T-helper 1 cell treated with Interleukin-12 subunit alpha and Interleukin-12 subunit beta and Interleukin-4 antibody, amounts not matched to agents 30 μg/mL and 1 μg/mL, for 36 hours (primary cell): ENCODE data around the gene IGFLR1.

Experiments
- H3K27ac Mint-ChIP-seq: one replicate; pipeline ENCODE4 v1.8.0; 2021; ENCODE audit warnings: mild to moderate bottlenecking, mixed read lengths
- H3K27me3 Mint-ChIP-seq: one replicate; pipeline ENCODE4 v1.8.0; 2021; ENCODE audit warnings: low read depth, mixed read lengths
- H3K36me3 Mint-ChIP-seq: one replicate; pipeline ENCODE4 v1.8.0; 2021; ENCODE audit warnings: low read depth, mixed read lengths
- H3K4me1 Mint-ChIP-seq: one replicate; pipeline ENCODE4 v1.8.0; 2021; ENCODE audit warnings: low read depth, mixed read lengths
- H3K4me3 Mint-ChIP-seq: one replicate; pipeline ENCODE4 v1.8.0; 2021; ENCODE audit warnings: mild to moderate bottlenecking, moderate library complexity, mixed read lengths
- H3K9me3 Mint-ChIP-seq: one replicate; pipeline ENCODE4 v1.8.0; 2021; ENCODE audit warnings: mixed read lengths

The IGFLR1 gene

GRCh38 chr19:35741203-35741515, 1.1 kb downstream of the IGFLR1 start:
- H3K4me3 Mint-ChIP-seq = peak overlapping the region; percentile 96
- peaks cover 28% of the 10 kb centered on the region for H3K4me1 Mint-ChIP-seq
- H3K27me3 Mint-ChIP-seq = no peaks in the 10 kb centered on the region
- H3K27ac Mint-ChIP-seq = peak overlapping the region; percentile 92
- peaks cover 24% of the 10 kb centered on the region for H3K36me3 Mint-ChIP-seq
- H3K9me3 Mint-ChIP-seq = no peaks in the 10 kb centered on the region

GRCh38 chr19:35740423-35741202, 1.6 kb downstream of the IGFLR1 start:
- H3K36me3 Mint-ChIP-seq = peaks cover 25% of the 10 kb centered on the region
- H3K4me1 Mint-ChIP-seq = peaks cover 27% of the 10 kb centered on the region
- peak overlapping the region; percentile 92 for H3K27ac Mint-ChIP-seq
- peak overlapping the region; percentile 96 for H3K4me3 Mint-ChIP-seq
- no peaks in the 10 kb centered on the region for H3K9me3 Mint-ChIP-seq
- H3K27me3 Mint-ChIP-seq = no peaks in the 10 kb centered on the region

GRCh38 chr19:35740108-35740422, 2.2 kb downstream of the IGFLR1 start:
- Mint-ChIP-seq H3K9me3 (no peaks in the 10 kb centered on the region), H3K27ac (no peak overlapping the region), H3K4me1 (peaks cover 27% of the 10 kb centered on the region), H3K36me3 (peaks cover 21% of the 10 kb centered on the region), H3K4me3 (peak overlapping the region; percentile 96), H3K27me3 (no peaks in the 10 kb centered on the region)

GRCh38 chr19:35739275-35740107, 2.8 kb downstream of the IGFLR1 start:
- Mint-ChIP-seq H3K36me3 (peaks cover 26% of the 10 kb centered on the region), H3K4me3 (peak overlapping the region; percentile 96), H3K4me1 (peaks cover 27% of the 10 kb centered on the region), H3K27ac (no peak overlapping the region), H3K27me3 (no peaks in the 10 kb centered on the region), H3K9me3 (no peaks in the 10 kb centered on the region)

- Mint-ChIP-seq H3K36me3 (peaks cover 31% of the 10 kb centered on the region), H3K9me3 (no peaks in the 10 kb centered on the region), H3K4me3 (peak overlapping the region; percentile 37), H3K27ac (peak overlapping the region; percentile 45), H3K27me3 (no peaks in the 10 kb centered on the region), H3K4me1 (peaks cover 26% of the 10 kb centered on the region)
These were observed 3.4 kb downstream of the IGFLR1 start for GRCh38 chr19:35738887-35739229.

GRCh38 chr19:35738021-35738886, 4.0 kb downstream of the IGFLR1 start:
- Mint-ChIP-seq H3K27ac (peak overlapping the region; percentile 45), H3K4me1 (peaks cover 23% of the 10 kb centered on the region), H3K9me3 (no peaks in the 10 kb centered on the region), H3K4me3 (peak overlapping the region; percentile 37), H3K36me3 (peaks cover 34% of the 10 kb centered on the region), H3K27me3 (no peaks in the 10 kb centered on the region)

- Mint-ChIP-seq H3K9me3 (no peaks in the 10 kb centered on the region), H3K4me3 (no peak overlapping the region), H3K27me3 (no peaks in the 10 kb centered on the region), H3K36me3 (peaks cover 30% of the 10 kb centered on the region), H3K27ac (no peak overlapping the region), H3K4me1 (peaks cover 16% of the 10 kb centered on the region)
These were observed 5.1 kb downstream of the IGFLR1 start for GRCh38 chr19:35736913-35737886.

- Mint-ChIP-seq H3K4me3 (no peak overlapping the region), H3K9me3 (no peaks in the 10 kb centered on the region), H3K27ac (no peak overlapping the region), H3K36me3 (peaks cover 43% of the 10 kb centered on the region), H3K27me3 (no peaks in the 10 kb centered on the region), H3K4me1 (peaks cover 7% of the 10 kb centered on the region)
These were observed 7.4 kb downstream of the IGFLR1 start for GRCh38 chr19:35734889-35735288.

GRCh38 chr19:35734273-35734672, 8.0 kb downstream of the IGFLR1 start:
- H3K27ac Mint-ChIP-seq = peak overlapping the region; percentile 17
- H3K9me3 Mint-ChIP-seq = no peaks in the 10 kb centered on the region
- H3K4me1 Mint-ChIP-seq = peaks cover 9% of the 10 kb centered on the region
- no peak overlapping the region for H3K4me3 Mint-ChIP-seq
- H3K36me3 Mint-ChIP-seq = peaks cover 43% of the 10 kb centered on the region
- no peaks in the 10 kb centered on the region for H3K27me3 Mint-ChIP-seq

- Mint-ChIP-seq H3K9me3 (no peaks in the 10 kb centered on the region), H3K4me1 (peaks cover 9% of the 10 kb centered on the region), H3K27ac (no peak overlapping the region), H3K36me3 (peaks cover 43% of the 10 kb centered on the region), H3K4me3 (no peak overlapping the region), H3K27me3 (no peaks in the 10 kb centered on the region)
These were observed 8.8 kb downstream of the IGFLR1 start for GRCh38 chr19:35733180-35734125.

- H3K27ac Mint-ChIP-seq = no peak overlapping the region
- H3K27me3 Mint-ChIP-seq = no peaks in the 10 kb centered on the region
- H3K36me3 Mint-ChIP-seq = peaks cover 48% of the 10 kb centered on the region
- no peaks in the 10 kb centered on the region for H3K9me3 Mint-ChIP-seq
- H3K4me1 Mint-ChIP-seq = peaks cover 9% of the 10 kb centered on the region
- no peak overlapping the region for H3K4me3 Mint-ChIP-seq
These were observed 9.6 kb downstream of the IGFLR1 start for GRCh38 chr19:35732540-35733179.

GRCh38 chr19:35731779-35732405, 10.4 kb downstream of the IGFLR1 start:
- peaks cover 51% of the 10 kb centered on the region for H3K36me3 Mint-ChIP-seq
- peaks cover 7% of the 10 kb centered on the region for H3K4me1 Mint-ChIP-seq
- no peaks in the 10 kb centered on the region for H3K27me3 Mint-ChIP-seq
- H3K9me3 Mint-ChIP-seq = no peaks in the 10 kb centered on the region
- no peak overlapping the region for H3K4me3 Mint-ChIP-seq
- no peak overlapping the region for H3K27ac Mint-ChIP-seq
